Adrenal gland (tissue), 5 donors: ENCODE results near the gene CTSW.

Experiments
- POLR2A ChIP-seq, 2 donors: fragments of 450-650 bp; IDR thresholded peaks; one replicate each; pipeline ENCODE4 v1.6.1; 2017; ENCODE audit warnings: antibody characterized with exemption in 2 of 2, mild to moderate bottlenecking in 2 of 2, moderate library complexity in 1 of 2
- TF ChIP-seq, protein P1 (sequence below), 6 experiments: fragments of 450-650 bp in 4 of 6; fragments of 200-600 bp in 2 of 6; sonication (generic) in 1 of 6; IDR thresholded peaks; 1 replicate in 5 of 6; 2 replicates in 1 of 6; pipeline versions ENCODE4 v1.5.1 to v1.8.0; 2016 to 2021; ENCODE audit warnings: antibody characterized with exemption in 6 of 6, mild to moderate bottlenecking in 2 of 6, moderate library complexity in 1 of 6
- donor health status: DM: no; HTN: no; CAD: no.

DNA sequence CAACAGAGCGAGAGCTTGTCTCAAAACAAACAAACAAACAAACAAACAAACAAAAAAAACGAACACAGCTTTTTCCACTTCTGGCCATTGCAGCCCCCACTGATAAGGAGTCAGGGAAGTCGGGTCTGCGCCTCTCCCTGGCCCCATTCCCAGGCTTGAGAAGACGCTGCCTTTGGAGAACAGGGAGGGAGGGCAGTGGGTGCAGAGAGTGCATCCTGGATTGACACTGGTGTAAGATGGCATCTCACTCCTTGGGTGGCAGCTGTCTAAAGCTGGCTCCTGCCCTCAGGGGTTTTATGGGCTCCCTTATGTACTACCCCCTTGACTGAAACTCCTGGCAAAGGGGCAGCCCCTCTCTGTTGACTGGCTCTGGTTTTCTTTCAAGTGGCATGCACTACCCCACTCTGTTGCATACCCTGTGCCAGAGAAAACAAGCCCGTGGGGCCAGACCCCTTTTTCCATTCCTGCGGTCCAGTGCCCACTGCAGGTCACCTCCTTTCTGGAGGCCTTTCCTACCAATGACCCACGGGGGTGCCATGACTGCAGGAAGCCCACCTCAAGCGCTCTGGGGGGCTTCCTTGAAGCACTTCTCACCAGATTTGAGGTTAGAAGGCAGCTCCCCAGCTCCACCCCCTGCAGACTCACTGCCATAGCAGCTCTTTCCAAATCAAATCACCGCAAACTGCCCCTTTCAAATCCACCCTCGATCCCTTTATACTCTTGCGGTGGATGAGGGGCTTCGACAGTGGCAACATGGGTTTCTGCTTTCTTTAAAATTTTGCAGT, 52.3 kb downstream of the CTSW start:
- TF ChIP-seq, protein P1, sequence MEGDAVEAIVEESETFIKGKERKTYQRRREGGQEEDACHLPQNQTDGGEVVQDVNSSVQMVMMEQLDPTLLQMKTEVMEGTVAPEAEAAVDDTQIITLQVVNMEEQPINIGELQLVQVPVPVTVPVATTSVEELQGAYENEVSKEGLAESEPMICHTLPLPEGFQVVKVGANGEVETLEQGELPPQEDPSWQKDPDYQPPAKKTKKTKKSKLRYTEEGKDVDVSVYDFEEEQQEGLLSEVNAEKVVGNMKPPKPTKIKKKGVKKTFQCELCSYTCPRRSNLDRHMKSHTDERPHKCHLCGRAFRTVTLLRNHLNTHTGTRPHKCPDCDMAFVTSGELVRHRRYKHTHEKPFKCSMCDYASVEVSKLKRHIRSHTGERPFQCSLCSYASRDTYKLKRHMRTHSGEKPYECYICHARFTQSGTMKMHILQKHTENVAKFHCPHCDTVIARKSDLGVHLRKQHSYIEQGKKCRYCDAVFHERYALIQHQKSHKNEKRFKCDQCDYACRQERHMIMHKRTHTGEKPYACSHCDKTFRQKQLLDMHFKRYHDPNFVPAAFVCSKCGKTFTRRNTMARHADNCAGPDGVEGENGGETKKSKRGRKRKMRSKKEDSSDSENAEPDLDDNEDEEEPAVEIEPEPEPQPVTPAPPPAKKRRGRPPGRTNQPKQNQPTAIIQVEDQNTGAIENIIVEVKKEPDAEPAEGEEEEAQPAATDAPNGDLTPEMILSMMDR (IDR thresholded peaks at IDR 0.05) = no peak
- no peak for TF ChIP-seq POLR2A (IDR thresholded peaks at IDR 0.05)
